Activated CD4-positive, alpha-beta T cell treated with anti-CD3 and anti-CD28 coated beads for 4 hours (primary cell): ENCODE measurements around the gene BPGM.
"Not testable (repeated sequence)": the region's sequence is repeated elsewhere in the genome, so short reads cannot be mapped to it uniquely, and the experiment has no call there.

Experiments
- DNase-seq, 2 donors: peaks; one replicate each; pipeline ENCODE4 v3.0.0-alpha.2; 2020

The BPGM gene

DNA sequence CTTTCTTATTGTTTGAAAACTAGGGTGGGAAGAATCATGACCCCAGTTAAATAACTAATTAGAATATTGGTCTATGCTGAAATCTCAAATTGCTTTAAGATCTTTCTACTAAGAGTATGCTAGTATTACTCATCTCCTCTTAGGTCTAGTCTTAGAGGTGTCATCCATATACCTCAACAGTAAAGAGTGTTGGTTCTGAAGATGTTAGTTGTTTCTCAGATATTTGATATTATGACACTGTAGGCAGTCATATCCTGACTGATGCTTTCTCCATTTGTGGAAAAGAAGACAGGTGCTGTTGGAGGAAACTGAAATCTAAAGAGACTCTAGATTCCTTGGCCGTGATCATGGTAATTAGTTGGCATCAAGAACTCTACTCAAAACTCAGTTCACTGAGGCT, 21.2 kb downstream of the BPGM start:
- DNase-seq = no peak

DNA sequence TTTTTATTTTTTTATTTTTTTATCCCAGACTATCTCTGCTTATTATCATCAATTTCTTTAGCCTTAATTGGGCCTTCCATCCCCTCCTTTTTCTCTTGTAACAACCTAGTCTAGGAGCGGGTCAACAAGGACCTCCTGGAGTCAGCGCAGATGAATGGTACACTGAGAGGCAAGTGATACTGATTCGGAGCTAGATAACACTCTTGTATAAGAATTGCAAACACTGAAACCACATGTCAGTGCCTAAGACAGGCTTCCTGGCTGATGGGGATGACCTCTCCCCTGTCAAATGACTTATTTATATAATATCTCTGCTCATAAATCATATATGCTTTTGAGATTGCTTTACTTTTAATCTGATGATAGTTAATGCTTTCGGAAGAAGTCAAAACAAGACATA, 22.7 kb downstream of the BPGM start:
- DNase-seq = no peak

DNA sequence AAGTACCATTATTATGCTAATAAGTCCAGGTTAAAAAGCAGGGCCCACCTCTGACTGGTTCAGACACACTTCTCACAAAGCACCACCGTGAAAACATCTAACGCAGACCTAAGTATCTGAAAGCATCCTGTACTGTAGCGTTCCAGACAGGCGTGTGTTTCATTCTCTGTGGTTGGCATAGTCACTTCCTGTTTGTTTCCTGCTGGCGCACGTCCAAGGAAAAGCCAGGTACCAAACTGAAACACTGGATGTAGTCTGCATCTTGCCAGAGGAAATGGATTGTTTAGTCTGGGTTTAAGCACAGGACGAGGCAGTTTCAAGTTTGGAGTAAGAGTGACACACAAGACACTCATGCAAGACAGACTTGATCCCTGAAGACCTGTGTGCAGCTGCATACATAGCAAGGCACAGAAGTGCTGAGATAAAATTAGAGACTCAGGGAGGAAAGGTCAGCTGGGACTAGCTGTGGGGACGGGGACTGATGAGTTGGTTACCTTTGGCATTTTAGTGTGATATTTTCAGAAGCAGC, 23.3 kb downstream of the BPGM start:
- DNase-seq = peak; percentile 77 to 78

DNA sequence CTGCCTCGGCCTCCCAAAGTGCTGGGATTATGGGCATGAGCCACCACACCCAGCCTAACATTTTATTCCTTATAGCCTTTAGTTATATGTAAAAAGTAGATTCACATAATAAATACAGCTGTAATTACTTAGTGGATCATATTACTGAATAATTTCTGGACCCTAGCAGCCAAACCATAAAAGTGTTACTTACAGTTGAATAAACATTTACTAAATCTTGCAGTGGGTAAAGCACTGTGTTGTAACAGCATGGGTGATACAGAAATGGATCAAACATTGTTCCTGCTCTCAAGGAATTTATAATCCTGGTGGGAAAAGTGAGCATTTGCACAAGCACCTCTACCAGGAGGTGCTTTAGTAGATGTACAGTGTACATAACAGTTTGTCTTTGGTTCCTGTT, 25.0 kb downstream of the BPGM start:
- no peak for DNase-seq

DNA sequence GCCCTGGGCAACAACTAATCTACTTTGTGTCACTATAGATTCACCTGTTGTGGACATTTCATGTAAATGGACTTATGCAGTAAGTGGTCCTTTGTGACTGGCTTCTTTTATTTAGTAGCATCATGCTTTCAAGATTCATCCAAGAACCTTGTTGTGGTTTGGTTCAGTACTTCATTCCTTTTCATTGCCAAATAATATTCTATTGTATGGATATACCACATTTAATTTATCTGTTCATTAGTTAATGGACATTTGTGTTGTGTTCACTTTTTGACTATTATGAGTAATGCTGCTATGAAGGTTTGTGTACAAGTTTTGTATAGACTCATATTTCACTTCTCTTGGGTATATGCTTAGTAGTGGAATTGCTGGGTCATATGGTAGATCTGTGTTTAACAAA, 27.8 kb downstream of the BPGM start:
- DNase-seq = no peak

DNA sequence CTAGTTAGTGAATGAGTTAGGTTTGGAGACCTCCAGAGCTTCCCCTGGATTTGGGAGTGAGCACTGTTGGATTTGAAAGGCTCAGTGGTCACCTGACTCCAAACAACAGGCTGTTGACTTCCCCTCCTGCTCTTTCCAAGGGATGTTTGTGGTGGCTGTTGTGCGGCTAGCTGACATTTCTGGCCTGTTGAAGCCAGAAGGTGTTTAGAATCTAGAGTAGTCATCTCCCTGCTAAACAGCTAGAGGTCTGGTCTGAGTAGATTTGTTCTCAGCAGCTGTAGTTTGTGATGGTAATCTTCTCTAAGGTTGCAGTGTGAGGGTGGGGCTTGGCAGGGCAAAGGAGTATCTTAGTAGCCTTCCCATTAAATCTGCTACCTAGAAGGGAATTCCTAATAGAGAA, 30.1 kb downstream of the BPGM start:
- no peak for DNase-seq

DNA sequence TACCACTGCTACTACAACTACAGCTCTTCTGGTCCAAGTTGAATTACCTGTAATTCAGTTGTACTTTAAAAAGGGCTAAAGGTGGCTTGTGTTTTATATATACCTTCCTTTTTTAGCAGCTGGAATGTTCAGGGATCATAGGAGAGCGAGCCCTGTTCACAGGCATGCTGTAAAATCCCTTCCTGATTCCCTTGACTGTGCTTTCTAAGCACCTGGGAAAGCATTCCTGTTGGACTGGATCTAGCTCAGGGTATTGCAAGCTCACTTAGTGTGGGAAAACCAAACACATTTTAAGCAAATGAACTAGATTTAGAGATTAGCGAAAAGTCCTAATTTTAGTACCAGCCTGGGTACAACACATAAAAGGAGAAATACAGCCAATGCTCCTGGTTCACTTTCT, 31.5 kb downstream of the BPGM start:
- DNase-seq = no peak

DNA sequence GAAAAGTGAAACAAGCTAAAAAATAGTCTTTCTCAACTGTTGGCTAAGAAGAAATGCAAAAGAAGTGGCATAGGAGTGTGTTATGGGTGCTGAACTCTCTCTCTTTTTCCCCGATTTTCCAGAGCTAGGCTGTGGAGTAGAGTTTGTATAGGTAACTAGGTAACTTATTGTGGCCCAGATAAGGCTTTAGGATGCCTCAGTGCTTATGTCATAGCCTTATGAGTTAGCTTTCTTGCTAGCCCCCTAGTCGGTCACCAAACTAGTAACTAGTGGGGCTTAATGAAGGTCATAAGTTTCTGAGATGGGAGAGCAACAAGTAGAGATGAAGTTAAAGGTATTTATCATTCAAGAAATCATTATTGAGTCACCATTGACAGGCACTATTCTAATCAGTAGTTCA, 32.4 kb downstream of the BPGM start:
- DNase-seq = no peak

DNA sequence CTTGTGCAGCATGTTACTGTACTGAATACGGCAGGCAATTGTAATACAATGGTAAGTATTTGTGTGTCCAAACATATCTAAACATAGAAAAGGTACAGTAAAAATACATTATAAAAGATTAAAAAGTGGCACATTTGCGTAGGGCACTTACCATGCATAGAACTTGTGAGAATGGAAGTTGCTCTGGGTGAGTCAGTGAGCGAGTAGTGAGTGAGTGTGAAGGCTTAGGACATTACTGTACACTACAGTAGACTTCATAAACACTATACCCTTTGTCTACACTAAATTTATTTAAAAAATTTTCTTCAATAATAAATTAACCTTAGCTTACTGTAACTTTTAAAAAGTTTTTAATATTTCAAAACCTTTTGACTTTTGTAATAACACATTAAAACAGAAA, 37.5 kb downstream of the BPGM start:
- no peak for DNase-seq

DNA sequence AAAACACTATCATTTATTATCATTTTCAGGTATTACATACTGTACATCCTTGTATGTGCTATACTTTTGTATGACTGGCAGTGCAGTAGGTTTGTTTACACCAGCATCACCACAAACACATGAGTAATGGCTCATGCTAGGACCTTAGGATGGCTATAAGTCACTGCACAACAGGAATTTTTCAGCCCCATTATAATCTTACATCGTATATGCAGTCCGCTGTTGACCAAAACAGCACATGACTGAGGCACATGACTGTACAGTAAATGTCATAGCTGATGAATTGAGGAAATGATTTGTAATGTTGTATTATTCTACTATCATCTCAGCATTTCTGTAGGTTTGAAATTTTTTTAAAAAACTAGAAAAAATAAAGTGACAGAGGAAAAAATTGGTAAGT, 38.6 kb downstream of the BPGM start:
- no peak for DNase-seq

DNA sequence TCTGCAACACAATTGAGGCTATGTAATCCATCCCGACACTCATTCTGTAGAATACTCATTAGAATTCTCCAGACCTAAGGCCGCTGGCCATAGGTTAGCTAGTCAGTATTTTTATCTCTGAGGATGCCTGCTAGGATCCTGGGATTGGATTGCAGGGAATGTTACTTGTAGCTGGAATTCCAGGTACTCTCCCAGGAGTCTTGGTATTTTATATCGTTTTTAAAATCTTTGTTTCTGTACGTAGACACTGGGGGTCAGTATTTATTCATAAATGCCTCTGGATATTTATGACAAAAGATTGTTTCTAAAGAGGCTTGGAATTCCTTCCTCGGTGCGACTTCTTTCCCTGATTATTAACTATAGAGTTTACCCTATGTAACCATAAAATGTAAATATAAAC, 40.1 kb downstream of the BPGM start:
- DNase-seq = no peak

DNA sequence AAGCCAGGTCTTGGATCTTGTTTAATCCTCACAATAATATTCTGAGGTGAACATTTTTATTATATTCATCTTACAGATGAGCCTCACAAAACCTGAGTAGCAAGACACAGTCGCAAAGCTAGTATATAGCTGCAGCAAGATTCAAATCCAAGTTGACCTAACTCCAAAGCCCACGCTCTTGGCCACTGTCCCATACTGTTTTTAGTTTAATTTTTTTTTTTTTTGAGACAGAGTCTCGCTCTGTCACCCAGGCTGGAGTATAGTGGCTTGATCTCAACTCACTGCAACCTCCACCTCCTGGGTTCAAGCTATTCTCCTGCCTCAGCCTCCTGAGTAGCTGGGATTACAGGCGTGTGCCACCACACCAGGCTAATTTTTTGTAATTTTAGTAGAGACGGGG, 42.9 kb downstream of the BPGM start:
- DNase-seq = not testable (repeated sequence)

DNA sequence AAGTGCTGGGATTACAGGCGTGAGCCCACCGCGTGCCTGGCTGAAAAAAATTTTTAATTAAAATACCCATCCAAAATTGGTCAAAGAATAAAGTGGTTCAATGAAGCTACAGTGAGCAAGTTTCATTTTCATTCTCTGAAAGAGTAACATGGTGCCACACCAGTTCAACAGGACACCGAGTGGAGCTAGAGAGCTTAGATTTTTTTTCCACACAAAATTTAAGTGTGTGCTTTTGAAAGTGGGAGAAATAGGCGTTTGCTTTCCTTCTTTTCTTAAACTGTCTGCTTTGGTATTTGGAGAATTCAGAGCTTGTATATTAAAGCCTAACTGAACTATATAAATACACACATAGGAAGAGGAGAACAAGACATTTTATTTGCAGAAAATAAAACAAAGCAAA, 43.4 kb downstream of the BPGM start:
- no peak for DNase-seq

DNA sequence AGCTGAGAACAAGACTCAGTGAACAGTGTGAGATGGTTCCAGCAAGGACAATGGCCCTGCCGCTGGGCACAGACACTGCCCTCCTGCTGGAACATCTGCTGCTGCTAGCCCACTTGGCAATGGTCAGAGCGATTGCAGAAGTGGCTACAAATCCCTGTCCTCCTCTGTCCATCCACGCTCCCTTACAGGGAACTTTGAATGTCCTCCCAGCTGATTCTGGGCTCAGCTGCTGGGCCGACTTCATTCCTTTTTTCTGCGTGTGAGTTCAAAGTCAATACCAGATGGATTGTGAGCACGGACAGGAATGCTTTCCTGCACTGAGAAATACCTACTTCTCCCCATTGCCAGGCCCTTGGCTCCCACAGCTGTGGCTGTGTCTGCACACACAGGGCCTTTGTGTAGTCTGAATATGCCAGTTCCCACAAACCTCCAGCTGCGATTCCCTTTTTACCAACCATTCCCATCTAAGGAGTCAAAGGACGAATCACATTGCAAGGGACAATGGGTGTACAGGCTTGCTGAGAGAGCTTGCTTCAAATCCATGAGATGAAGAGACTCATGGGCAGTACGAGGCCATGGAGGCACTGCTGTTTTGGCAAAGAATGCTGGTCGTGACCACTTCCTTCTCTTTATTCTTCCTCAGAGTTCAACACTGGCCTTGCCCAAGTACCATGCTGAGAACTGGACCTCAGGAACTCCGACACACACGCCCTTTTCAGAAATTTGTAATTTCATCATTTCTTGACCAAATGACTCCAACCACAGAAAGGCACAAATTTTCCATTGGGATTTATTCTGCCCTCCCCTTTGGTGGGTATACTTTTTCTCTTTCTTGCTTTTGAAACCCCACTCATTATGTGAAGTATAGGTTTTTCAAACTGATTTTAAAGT, 44.2 kb downstream of the BPGM start:
- no peak for DNase-seq

DNA sequence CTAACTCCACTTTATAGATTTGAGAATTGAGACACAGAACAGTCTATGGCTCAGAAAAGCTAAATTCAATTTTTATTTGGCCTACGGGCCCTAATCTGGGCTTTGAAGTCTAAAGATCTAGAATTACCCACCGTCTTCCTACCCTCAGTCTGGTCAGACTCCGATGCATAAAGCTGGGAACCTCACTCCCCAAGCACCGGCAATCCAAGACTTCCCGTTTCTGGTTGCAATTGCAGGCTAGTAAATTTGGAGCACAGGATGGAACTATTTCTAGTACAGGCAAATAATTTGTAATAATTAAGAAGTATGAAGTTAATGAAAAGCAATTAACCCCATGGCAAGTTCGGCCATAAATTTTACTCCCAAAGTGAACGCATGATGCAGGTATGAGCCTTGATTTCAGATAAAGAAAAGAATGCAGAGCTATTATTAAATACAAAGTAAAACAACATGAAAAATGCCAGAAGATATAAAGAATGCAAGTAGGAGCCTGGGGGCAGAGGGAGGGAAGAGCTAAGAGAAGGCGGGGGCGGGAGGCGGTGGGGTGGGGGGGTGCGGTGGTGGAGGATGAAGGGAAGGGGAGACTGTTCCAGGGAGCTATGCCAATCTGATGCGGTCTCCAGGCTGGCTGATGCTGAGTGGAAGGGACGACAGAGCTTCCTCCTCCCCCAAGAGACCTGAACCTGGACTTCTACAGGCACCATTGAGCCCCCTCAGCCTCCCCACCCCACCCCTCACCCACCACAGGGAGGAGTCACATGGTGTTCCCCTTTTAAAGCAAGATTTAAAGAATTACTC, 45.1 kb downstream of the BPGM start:
- no peak for DNase-seq

DNA sequence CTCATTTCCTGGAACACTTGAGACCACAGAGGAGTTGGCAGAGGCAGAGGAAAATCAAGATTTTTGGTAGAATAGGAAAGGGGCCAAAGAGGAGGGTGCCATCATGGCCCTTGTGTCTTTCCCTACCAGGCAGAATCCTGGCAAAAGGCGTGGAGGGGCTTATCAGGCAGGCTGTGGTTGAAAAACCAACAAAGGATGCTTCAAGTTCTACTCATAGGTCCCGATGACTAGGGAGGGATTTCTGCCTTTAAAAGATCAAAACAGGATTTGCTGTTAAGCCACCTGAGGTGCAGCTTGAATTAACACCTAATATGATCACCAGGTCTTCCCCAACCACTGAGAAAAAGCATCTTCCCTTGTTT, 45.7 kb downstream of the BPGM start:
- no peak for DNase-seq

DNA sequence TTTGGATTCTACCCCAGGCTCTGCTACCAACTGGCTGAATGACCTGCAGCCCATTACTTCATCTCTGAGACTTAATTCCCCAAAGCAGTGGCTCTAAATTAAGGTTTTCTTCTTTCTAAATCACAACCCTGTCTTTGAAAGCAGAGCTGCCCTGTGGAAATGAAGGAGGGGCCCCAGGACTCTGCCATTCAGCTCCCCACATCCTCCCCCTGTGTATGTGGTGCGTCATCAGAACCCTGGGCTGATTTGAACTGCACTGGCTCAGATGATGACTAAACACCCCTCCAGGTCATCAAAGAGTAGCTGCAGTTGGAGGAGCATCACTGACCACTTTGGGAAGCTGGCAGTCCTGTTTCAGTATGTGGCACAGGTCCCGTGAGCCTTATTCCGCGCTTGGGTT, 46.6 kb downstream of the BPGM start:
- peak in 1 of 2 donors; percentile 7 for DNase-seq

DNA sequence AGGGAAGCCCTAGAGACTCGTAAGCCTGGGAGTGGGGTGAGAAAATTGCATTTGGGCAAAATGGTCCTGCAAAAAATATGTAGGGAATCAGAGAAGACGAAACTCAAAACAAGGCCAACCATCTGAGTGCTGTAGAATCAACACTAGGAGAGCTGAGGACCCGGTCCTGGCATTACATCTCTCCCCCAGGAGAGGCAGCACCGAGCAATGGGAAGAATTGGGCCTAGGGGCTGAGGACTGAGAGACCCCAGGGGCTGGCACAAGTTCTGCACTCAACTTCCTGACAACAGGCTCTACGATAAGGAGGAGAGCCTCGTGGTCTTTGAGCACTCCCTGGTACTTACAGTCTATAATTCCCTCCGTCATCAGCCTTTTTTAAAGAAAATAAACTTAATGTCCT, 47.6 kb downstream of the BPGM start:
- DNase-seq = no peak

DNA sequence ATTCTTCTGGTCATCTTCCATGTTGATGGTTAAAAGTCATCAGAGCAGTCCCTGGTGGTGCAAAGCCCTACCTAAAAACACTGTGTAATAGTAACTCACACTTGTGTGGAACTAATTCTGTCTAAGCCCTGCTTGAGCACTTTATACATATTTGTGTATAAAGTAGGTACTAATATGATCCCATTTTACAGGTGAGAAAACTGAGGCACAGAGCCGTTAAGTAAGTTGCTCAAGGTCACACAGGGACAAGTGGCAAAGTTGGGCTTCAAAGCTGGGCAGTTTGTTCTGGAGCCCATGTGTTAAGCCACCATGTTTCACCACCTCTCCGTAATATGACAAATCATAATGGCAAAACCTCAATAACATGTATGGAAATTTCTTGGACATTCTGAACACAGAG, 48.1 kb downstream of the BPGM start:
- DNase-seq = no peak

DNA sequence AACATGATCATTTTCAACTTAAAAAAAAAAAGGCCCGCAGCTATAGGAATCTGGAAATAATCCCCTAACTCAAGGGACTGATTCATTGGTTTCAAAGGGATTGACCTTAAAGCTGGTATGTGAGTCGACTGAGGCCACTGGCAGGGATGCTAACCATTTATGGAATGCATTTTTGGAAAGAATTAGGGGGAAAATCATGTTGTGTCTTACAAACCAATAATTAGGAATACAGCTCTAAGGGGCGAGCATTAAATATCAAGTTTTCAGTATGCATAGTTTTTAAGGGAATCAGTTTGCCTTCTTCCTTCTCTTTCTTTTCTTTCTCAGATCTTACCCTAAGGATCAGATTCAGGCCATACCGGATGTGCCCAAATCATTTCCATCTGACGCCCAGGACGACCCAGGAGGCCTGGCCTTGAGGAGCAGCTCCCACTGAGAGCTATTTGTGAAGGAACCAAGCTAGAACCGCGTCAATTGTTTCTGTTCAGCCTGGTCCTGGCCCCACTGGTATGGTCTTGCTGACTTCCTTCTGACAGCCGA, 48.7 kb downstream of the BPGM start:
- DNase-seq = no peak

DNA sequence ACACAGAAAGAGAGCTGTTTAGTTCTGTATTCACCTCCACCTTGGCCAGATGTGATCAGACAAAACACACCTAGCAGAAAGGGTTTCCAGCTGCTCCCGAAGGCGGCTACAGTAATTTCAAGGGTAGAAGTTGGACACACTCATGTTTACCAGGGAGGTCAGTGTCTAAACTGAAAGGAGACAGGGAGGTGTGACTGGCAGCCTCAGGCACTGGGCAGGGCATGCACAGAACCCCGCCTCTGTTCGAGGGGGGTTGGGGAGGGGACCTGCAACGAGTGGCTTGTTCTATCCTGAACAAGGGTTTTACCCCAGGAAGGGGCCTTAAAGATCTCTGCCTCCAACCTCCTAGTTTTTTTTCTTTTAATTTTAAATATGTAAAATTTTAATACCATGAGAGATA, 49.6 kb downstream of the BPGM start:
- no peak for DNase-seq

DNA sequence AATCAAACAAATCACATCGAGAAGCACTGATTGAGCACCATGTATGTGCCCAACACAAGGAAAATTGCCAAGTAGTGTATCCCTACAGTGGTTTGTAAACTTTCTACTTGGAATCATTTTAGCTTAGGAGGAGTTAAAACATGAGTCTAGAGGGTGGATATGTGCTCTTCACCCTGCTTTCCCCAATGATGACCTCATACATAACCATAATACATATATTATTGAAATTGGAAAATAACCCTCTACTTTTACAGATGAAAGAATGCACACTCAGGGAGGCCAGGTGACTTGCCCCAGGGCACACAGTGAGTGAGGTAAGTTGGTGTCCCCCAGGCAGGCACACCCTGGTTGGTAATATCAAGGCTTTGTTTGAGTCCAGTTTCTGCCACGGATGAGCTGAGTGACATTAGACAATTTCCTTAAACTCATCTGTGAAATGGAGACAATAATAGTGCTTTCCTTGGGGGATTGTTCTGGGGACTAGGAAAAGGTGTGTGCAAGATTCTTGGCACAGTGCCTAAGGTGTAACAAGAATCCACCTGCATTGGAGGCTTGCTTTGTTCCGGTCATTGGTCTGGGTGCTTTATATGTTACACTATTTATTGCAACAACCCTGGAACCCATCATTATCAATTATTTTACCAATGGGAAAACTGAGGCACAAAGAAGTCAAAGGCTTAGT, 50.7 kb downstream of the BPGM start:
- no peak for DNase-seq

DNA sequence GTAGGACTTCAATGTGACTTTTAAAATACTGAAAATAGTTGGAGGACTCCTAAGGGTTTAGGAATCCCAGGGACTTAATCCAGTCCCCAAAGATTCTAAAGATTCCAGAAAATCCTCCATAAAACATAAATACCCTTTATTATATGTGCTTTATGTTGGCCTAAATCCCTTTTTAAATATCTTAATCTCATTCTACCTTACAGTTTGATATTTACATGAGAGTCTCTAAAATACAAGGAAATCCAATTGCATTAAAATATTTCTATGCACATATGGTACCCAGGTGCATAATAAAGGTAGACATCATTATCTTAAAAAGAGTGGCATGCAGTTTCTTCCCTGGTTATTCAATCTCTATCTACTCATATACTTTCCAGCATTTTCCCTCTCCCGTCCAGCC, 51.8 kb downstream of the BPGM start:
- DNase-seq = no peak
